Testis (tissue), 2 donors: ENCODE measurements around the gene TACR1.

Source experiments
- CTCF ChIP-seq, 3 experiments: fragments of 450-650 bp in 2 of 3; fragments of 200-600 bp in 1 of 3; sonication (generic) in 1 of 3; IDR thresholded peaks; one replicate each; pipeline ENCODE4 v1.5.1; 2016 to 2019; ENCODE audit warnings: antibody characterized with exemption in 3 of 3, mild to moderate bottlenecking in 2 of 3, moderate library complexity in 1 of 3
- POLR2A ChIP-seq: fragments of 450-650 bp; IDR thresholded peaks from one replicate; pipeline ENCODE4 v1.6.1; 2017; ENCODE audit warnings: antibody characterized with exemption, mild to moderate bottlenecking, moderate library complexity

- TF ChIP-seq CTCF (IDR thresholded peaks at IDR 0.05) (no peak), POLR2A (no peak)
Observed at GRCh38 chr2:75155115-75155514, 44.2 kb downstream of the TACR1 start.
